Activated naive CD4-positive, alpha-beta T cell treated with anti-CD3 and anti-CD28 coated beads, Interleukin-2, amount 50 U/mL, for 16 hours (primary cell): ENCODE data around the gene IDH3A.

Experiments
- DNase-seq: peaks from one replicate; pipeline ENCODE4 v3.0.0-alpha.2; 2020

The IDH3A gene

GRCh38 chr15:78204351-78205309 lies 55.5 kb downstream of the IDH3A start:
- no peak for DNase-seq

DNA sequence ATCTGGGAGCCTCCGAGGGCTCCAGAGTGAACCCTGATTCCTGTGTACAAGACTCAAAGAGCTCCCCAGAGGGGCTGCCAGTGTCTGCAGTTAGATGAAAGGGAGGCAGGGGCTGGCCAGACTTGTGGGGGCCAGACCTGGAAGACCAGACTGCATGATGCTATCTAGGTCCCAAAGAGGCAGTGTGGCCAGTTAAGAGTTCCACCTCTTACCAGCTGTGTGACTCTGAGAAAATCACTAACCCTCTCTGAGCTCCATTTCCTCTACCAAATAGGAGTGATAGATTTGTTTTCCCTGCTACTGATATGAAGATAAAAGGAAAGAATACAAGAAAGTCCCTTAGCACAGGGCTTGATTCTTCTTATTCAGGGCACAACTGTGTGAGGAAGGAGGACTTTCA lies 56.2 kb downstream of the IDH3A start:
- DNase-seq, result no peak

- DNase-seq, result no peak
These were observed 56.7 kb downstream of the IDH3A start for GRCh38 chr15:78205856-78206255.

- DNase-seq, result no peak
These were observed 57.4 kb downstream of the IDH3A start for GRCh38 chr15:78206326-78207109.

GRCh38 chr15:78207110-78207458 lies 57.9 kb downstream of the IDH3A start:
- DNase-seq, result no peak

GRCh38 chr15:78207641-78208340 lies 58.6 kb downstream of the IDH3A start:
- no peak for DNase-seq

DNA sequence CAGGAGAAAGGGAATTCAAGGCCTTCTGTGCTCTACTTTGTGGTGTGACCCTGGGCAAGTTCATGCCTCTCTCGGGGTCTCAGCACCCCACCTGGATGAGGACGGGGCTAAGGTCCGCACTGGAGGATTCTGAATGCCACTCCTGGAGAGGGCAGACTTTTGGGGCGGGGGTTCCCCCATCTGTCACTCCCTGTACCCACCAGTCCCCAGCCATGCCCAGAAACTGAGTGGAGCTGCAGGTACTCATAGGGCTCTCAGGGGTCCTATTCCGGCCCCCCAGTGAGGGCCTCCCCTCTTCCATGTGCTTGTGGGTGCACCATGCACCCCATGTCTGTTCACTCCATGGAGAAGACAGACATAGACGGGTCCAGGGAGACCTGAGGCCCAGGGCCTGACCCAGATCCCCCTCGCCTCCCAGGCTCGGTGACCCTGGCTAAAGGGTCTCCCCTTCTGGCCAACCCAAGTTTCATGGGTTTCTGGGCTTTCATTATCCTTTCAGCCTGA lies 59.2 kb downstream of the IDH3A start:
- no peak for DNase-seq

- no peak for DNase-seq
These were observed 59.9 kb downstream of the IDH3A start for GRCh38 chr15:78208887-78209645.

- DNase-seq, result no peak
These were observed 60.6 kb downstream of the IDH3A start for GRCh38 chr15:78209646-78210348.

- DNase-seq, result no peak
These were observed 61.2 kb downstream of the IDH3A start for GRCh38 chr15:78210349-78210717.

- DNase-seq, result no peak
These were observed 62.2 kb downstream of the IDH3A start for GRCh38 chr15:78211189-78211921.

- no peak for DNase-seq
These were observed 62.8 kb downstream of the IDH3A start for GRCh38 chr15:78212008-78212407.

DNA sequence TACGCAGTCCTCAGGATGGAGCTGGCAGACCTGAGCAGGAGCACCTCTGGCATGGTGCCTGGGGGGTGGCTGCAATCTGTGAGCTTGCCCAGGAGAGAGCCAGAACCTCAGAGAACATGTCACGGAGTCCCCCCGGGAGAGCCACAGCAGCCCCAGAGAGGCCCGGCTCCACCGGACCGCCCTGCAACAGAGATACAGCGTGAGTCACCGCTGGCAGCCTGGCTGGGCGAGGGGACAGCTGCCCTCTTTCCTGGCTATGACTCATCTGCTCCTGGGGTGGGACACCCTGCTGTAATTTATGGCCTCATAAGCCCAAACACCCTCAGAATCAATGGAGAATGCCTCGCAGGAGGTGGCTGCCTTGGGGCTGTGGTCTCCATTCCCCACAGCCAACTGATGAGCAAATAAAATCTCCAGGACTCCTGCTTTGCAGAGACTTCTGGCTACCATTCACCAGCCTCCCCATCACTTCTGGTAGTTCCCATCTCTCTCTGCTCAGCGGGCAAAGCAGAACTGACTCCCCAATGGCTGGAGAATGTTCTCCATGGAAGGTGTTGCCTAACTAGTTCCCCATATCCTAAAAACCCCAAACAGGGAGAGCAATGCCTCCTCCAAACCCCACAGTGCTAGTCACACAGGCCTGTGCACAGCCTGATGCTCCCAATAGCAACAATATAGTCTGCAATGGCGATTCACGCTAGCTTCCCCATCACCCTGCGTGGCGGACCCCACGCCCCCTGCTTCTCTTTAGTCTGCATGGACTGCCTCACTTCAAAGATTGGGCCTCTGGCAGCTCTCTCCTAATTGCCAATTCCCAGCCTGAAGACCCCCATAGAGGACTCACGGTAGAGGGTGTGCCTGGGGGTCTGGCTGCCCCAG lies 63.6 kb downstream of the IDH3A start:
- no peak for DNase-seq

DNA sequence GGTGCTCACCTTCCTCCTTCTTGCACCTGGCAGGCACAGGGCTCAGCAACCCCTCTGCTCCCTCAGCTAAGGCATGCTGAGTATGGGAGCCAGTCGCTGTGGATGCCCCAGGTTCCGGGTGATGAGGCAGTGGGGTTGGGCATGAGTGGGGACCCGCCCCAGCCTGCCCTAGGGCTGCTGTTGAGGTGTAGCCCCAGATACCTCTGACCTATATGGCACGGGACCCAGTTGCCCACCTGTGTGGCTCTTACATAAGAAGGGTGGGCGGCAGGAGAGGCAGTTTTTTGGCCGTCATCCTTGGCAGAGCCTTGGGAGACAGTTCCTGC lies 64.2 kb downstream of the IDH3A start:
- no peak for DNase-seq

GRCh38 chr15:78213956-78214355 lies 64.8 kb downstream of the IDH3A start:
- DNase-seq, result no peak

DNA sequence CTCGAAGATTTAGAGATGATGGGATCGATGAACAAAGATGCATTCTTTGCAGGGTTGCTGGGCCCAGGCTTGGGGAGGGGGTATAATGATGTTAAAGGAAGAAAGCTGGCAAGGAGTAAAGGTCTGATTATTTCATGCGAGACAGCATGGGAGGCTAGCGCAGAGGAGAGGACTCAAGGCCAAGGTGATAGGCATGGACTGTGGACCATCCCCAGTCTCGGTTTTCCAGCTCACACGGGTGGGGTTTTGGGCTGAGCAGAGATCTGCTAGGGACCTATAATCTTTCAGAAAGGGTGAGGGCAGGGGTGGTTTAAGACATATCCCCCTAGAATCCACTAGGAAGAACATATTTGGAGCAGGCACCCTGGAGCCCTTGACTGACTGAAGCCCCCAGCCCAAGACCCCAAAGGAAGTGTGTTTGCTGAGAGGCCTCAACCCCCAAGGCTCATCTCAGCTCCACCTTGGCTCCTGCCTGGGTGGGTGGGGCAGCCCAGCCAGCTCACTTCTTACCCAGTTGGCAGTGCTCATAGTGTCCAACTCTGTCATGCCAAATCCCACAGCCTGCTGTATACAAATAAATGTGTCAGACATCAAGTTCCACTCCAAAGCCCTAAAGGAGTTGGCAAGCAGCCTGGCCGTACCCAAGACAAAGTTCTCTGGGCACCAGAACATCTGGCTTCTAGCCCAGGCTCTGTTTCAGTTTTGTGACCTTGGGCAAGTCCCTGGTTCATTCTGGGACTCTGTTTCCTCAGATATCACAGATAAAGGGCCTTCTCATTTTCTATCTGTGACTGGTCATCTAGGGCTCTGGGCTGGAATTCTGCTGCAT lies 67.3 kb downstream of the IDH3A start:
- DNase-seq, result no peak

DNA sequence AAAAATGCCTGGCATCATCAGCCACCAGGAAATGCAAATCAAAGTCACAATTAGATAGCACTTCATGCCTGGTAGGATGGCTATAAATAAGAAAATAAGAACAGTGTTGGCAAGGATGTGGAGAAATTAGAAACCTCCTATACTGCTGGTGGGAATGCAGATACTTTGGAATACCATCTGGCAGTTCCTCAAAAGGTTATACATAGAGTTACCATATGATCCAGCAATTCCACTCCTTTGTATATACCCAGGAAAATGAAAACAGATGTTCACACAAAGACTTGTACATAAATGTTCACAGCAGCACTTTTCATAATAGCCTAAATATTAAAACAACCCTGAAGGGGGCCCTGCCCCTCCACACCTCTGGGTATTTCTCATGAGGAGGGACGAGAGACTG lies 71.6 kb downstream of the IDH3A start:
- DNase-seq, result no peak
